Measurements from ENCODE around the gene TNXB.
"Not testable (repeated sequence)": the region's sequence is repeated elsewhere in the genome, so short reads cannot be mapped to it uniquely, and the experiment has no call there.

Gene TNXB

DNA sequence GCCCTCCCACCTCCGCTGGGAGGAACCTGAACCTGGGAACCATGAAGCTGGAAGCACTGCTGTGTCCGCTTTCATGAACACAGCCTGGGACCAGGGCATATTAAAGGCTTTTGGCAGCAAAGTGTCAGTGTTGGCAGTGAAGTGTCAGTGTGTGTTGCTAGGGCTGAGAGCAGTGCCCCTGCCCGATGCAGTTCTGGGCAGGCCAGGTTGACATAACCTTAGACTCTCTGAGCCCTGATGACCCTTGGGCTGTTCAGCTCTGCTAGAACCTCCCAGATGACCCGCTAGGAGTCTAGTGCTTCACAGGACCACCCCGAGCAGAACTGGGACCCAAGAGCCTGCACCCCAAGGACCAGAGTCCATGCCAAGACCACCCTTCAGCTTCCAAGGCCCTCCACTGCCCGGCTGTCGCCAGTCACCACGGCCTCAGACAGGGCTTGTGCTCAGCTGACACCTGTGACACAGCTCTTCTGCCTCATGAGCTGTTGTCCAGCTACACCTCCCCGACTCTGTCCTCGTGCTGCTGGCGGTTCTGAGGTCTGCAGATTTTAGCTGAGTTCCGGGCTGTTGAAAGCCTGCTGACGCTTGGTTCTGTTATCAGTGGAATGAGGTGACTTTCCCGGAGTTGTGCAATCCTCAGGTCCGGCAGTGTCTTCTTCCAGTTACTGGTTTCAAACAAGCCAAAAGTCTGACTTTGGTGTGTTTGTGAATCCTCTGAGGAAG is 106.4 kb downstream of the TNXB start:
- H3K9me3 Mint-ChIP-seq, result not testable (repeated sequence)

DNA sequence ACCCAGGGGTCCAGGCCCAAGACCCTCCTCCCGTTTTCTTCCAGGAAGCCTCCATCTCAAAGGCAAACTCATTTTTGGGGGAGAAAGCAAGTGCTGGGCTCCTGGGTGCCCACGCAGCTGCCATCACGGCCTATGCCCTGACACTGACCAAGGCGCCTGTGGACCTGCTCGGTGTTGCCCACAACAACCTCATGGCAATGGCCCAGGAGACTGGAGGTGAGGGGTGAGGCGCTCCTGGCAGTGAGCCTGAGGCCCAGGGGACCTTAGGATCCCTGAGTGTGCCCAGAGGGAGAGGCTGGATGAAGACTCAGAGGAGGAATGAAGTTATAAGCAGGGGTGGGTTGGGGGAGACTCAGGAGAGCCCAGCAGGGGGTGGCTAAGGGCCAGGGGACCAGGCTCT is 112.8 kb downstream of the TNXB start:
- H3K4me1 Mint-ChIP-seq; H3K27me3 Mint-ChIP-seq; H3K9me3 Mint-ChIP-seq; H3K4me3 Mint-ChIP-seq; H3K36me3 Mint-ChIP-seq (ENCODE audit: insufficient read depth); ATAC-seq (replicated peaks; ENCODE audit: extremely low read depth, poor library complexity, severe bottlenecking); DNase-seq (ENCODE audit: low spot score in 2 of 2); H3K27ac Mint-ChIP-seq (ENCODE audit: low read depth): not testable (repeated sequence)

More for the DNA sequence above, 106.4 kb downstream of the TNXB start:
- not testable (repeated sequence) for H3K4me3 Mint-ChIP-seq; DNase-seq (ENCODE audit: low spot score in 2 of 2); H3K27ac Mint-ChIP-seq (ENCODE audit: low read depth); H3K4me1 Mint-ChIP-seq; ATAC-seq (replicated peaks; ENCODE audit: extremely low read depth, poor library complexity, severe bottlenecking); H3K27me3 Mint-ChIP-seq; H3K36me3 Mint-ChIP-seq (ENCODE audit: insufficient read depth)

DNA sequence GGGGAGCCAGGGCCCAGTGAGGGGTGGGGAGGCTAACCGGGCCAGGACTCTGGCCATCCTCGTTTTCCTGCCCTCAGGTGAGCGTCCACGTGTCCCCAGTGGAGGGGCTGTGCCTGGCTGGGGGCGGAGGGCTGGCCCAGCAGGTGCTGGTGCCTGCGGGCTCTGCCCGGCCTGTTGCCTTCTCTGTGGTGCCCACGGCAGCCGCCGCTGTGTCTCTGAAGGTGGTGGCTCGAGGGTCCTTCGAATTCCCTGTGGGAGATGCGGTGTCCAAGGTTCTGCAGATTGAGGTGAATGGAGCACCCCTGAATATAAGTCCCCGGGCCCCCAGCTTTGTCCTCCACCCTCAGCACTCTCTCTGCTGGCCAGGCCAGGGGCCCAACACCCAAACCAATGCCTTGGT is 114.7 kb downstream of the TNXB start:
- H3K27me3 Mint-ChIP-seq; H3K36me3 Mint-ChIP-seq (ENCODE audit: insufficient read depth); DNase-seq (ENCODE audit: low spot score in 2 of 2); H3K4me1 Mint-ChIP-seq; H3K9me3 Mint-ChIP-seq; H3K27ac Mint-ChIP-seq (ENCODE audit: low read depth); H3K4me3 Mint-ChIP-seq; ATAC-seq (replicated peaks; ENCODE audit: extremely low read depth, poor library complexity, severe bottlenecking): not testable (repeated sequence)

Measured in central memory CD8-positive, alpha-beta T cell (primary cell).